ENCODE data around the gene PITPNM1.

- TF ChIP-seq POLR2A (IDR thresholded peaks at IDR 0.05) (no peak), POLR2AphosphoS5 (IDR thresholded peaks at IDR 0.05) (no peak), CTCF (IDR thresholded peaks at IDR 0.05) (no peak)
Measured at GRCh38 chr11:67514116-67514515, 9.0 kb upstream of the PITPNM1 start.

Measured in sigmoid colon (tissue), 4 donors.